Measurements from ENCODE around the gene TBC1D3D. TPM values are rescaled to one million over a fixed set of nuclear protein-coding genes. Genes with fewer than 3 reads are reported as not detected.
"Not testable (repeated sequence)": the region's sequence is repeated elsewhere in the genome, so short reads cannot be mapped to it uniquely, and the experiment has no call there.

Gene TBC1D3D
- total RNA-seq (1 to 10 TPM in 1 of 4 donors, not detected in 3; 1.1 TPM), polyA plus RNA-seq (under 1 TPM; 0.01 to 0.92 (median 0.89) TPM)
- long read RNA-seq, donor 1: 0 reads
- long read RNA-seq, donor 2: 0 reads

DNA sequence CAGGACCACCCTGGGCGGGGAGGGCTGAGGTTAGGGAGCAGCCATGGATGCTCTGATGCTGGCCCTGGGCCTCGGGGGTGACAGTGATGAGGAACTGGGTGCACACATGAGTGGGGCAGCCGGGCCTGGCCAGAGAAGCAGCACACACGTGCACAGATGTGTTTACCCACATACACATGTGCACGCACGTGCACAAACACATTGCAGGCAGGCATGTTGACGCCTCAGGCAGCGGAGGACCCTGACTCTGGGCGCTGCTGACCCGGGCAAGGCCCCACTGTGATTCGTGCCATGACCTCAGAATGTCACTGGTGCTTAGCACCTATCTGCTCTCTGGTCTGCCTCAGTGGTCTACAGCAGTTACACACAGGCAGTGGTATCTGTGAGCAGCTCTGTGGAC lies at the start of gene TBC1D3D:
TBC1D3D (plus strand) TSS at position 301 of the 400 bp plus-strand sequence. CDS start 1,585 bp downstream, outside the sequence.
- H3K4me1 ChIP-seq; intact Hi-C loops (cut with DNase I); ATAC-seq; H3K27me3 ChIP-seq (ENCODE audit: insufficient read depth in 3 of 3, low read length in 2 of 3); H3K36me3 ChIP-seq (ENCODE audit: insufficient read depth in 1 of 2, low read depth in 1 of 2); H3K27ac ChIP-seq; H3K9me3 ChIP-seq; H3K4me3 ChIP-seq; DNase-seq: not testable (repeated sequence)
- WGBS, 3 donors: no CpG with 5 or more reads among the region's 11 CpGs

DNA sequence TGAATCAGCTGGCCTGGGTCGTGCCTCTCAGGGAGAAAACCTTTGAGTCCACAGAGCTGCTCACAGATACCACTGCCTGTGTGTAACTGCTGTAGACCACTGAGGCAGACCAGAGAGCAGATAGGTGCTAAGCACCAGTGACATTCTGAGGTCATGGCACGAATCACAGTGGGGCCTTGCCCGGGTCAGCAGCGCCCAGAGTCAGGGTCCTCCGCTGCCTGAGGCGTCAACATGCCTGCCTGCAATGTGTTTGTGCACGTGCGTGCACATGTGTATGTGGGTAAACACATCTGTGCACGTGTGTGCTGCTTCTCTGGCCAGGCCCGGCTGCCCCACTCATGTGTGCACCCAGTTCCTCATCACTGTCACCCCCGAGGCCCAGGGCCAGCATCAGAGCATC lies 14.8 kb upstream of the TBC1D3D start, which contains the start of gene TBC1D3L:
TBC1D3L (minus strand) TSS at position 101 of the 400 bp plus-strand sequence. CDS start 1,540 bp downstream, outside the sequence.
- H3K36me3 ChIP-seq (ENCODE audit: insufficient read depth in 1 of 2, low read depth in 1 of 2); ATAC-seq; H3K27me3 ChIP-seq (ENCODE audit: insufficient read depth in 3 of 3, low read length in 2 of 3); H3K27ac ChIP-seq; DNase-seq; intact Hi-C loops (cut with DNase I); H3K4me1 ChIP-seq; H3K4me3 ChIP-seq; H3K9me3 ChIP-seq: not testable (repeated sequence)
- no CpG with 5 or more reads among the region's 11 CpGs for WGBS, 3 donors

Other genes starting within 250 kb of the TBC1D3D start
- not detected for gene TBC1D3K, start 79.6 kb upstream of the TBC1D3D start, total RNA-seq
- gene TBC1D3K, start 79.6 kb upstream of the TBC1D3D start, polyA plus RNA-seq: not detected
- 10 to 100 TPM in 1 of 4 donors, 1 to 10 TPM in 3; 7.9 to 10.6 (median 8.8) TPM for gene TBC1D3L, start 14.9 kb upstream of the TBC1D3D start, total RNA-seq
- gene TBC1D3L, start 14.9 kb upstream of the TBC1D3D start, polyA plus RNA-seq: 1 to 10 TPM; 3.8 to 6.0 (median 3.8) TPM
- not detected for gene TBC1D3C, start 64.7 kb downstream of the TBC1D3D start, total RNA-seq
- gene TBC1D3C, start 64.7 kb downstream of the TBC1D3D start, polyA plus RNA-seq: under 1 TPM in 1 of 3 donors, not detected in 2; 0.77 TPM
- gene TBC1D3E, start 124.0 kb downstream of the TBC1D3D start, total RNA-seq: not detected
- not detected for gene TBC1D3E, start 124.0 kb downstream of the TBC1D3D start, polyA plus RNA-seq
- gene TBC1D3, start 188.6 kb downstream of the TBC1D3D start, total RNA-seq: not detected
- gene TBC1D3, start 188.6 kb downstream of the TBC1D3D start, polyA plus RNA-seq: not detected

All from psoas muscle (tissue), 8 donors.